NCI-H2227 (cell line): ENCODE data around the gene METTL9.
"Not testable (repeated sequence)": the region's sequence is repeated elsewhere in the genome, so short reads cannot be mapped to it uniquely, and the experiment has no call there.

Source experiments
- DNase-seq: peaks from one replicate; lab custom pipeline; 2025; ENCODE audit not compliant: unreplicated experiment; lab: John Stamatoyannopoulos, UW

Gene METTL9

GRCh38 chr16:21608639-21609328, 9.4 kb downstream of the METTL9 start:
- no peak for DNase-seq

GRCh38 chr16:21610006-21610544, 10.7 kb downstream of the METTL9 start:
- DNase-seq = no peak

GRCh38 chr16:21610766-21611165, 11.4 kb downstream of the METTL9 start:
- no peak for DNase-seq

GRCh38 chr16:21611198-21611555, 11.8 kb downstream of the METTL9 start:
- DNase-seq = no peak

- DNase-seq = peak; percentile 18
Measured at GRCh38 chr16:21611556-21612384, 12.4 kb downstream of the METTL9 start.

- no peak for DNase-seq
Measured at GRCh38 chr16:21613361-21613760, 14.0 kb downstream of the METTL9 start.

GRCh38 chr16:21613781-21614180, 14.4 kb downstream of the METTL9 start:
- no peak for DNase-seq

GRCh38 chr16:21614896-21615295, 15.5 kb downstream of the METTL9 start:
- no peak for DNase-seq

GRCh38 chr16:21617607-21618006, 18.2 kb downstream of the METTL9 start:
- DNase-seq = no peak

- no peak for DNase-seq
Measured at GRCh38 chr16:21618281-21618680, 18.9 kb downstream of the METTL9 start.

GRCh38 chr16:21619765-21620425, 20.5 kb downstream of the METTL9 start:
- DNase-seq = no peak

GRCh38 chr16:21620592-21620991, 21.2 kb downstream of the METTL9 start:
- DNase-seq = no peak

- no peak for DNase-seq
Measured at GRCh38 chr16:21622545-21622944, 23.2 kb downstream of the METTL9 start.

GRCh38 chr16:21625026-21625425, 25.6 kb downstream of the METTL9 start:
- DNase-seq = no peak

GRCh38 chr16:21626659-21627277, 27.4 kb downstream of the METTL9 start:
- no peak for DNase-seq

GRCh38 chr16:21628121-21628726, 28.8 kb downstream of the METTL9 start:
- DNase-seq = no peak

GRCh38 chr16:21628772-21629171, 29.4 kb downstream of the METTL9 start:
- DNase-seq = no peak

GRCh38 chr16:21629616-21630539, 30.5 kb downstream of the METTL9 start:
- not testable (repeated sequence) for DNase-seq

- DNase-seq = not testable (repeated sequence)
Measured at GRCh38 chr16:21630866-21631265, 31.5 kb downstream of the METTL9 start.

GRCh38 chr16:21631376-21631775, 32.0 kb downstream of the METTL9 start:
- DNase-seq = not testable (repeated sequence)
